IMR-90 (cell line): ENCODE data around the gene PRUNE2. TPM values are rescaled to one million over a fixed set of nuclear protein-coding genes. Genes with fewer than 3 reads are reported as not detected.

ENCODE experiments used
- ATAC-seq: fragments of 200-7000 bp; cut with Tn5 transposase; 2 replicates; pipeline ENCODE4 v1.9.1; 2020; ENCODE audit warnings: low read depth, mild to moderate bottlenecking, moderate library complexity
- BruUV-seq: library from RNA; stranded (reverse); fragments of 400-500 nt; replicated peaks from 2 replicates; lab custom pipeline; 2021; lab: Mats Ljungman, UMichigan
- CTCF ChIA-PET: fragments of 300-600 bp; formaldehyde crosslinking; extraction: SDS; loops from one replicate; lab custom pipeline; 2021; ENCODE audit warnings: antibody characterized with exemption; lab: Yijun Ruan, JAX
- POLR2A ChIA-PET: fragments of 300-600 bp; sonication (Branson Sonifier 250); formaldehyde crosslinking; loops from one replicate; lab custom pipeline; 2022; ENCODE audit warnings: antibody characterized with exemption; ENCODE audit not compliant: unreplicated experiment; lab: Charles Lee
- DNase-seq: peaks from one replicate; pipeline ENCODE4 v3.0.0; 2013
- H2AFZ ChIP-seq: replicated peaks from 2 replicates; pipeline ENCODE3; 2013; ENCODE audit warnings: low read length, mild to moderate bottlenecking; ENCODE audit not compliant: poor library complexity
- H2AK5ac ChIP-seq: 2 replicates; pipeline ENCODE4 v1.6.1; 2013; ENCODE audit warnings: low read depth, low read length, inconsistent platforms
- H2AK9ac ChIP-seq: replicated peaks from 2 replicates; pipeline ENCODE3; 2013; ENCODE audit warnings: mild to moderate bottlenecking, low read depth, low read length, moderate library complexity; ENCODE audit not compliant: poor library complexity
- H2BK120ac ChIP-seq: 2 replicates; pipeline ENCODE4 v1.6.1; 2013; ENCODE audit warnings: low read depth, low read length, inconsistent platforms
- H2BK15ac ChIP-seq: 3 replicates; pipeline ENCODE4 v1.6.1; 2013; ENCODE audit warnings: low read depth, low read length, inconsistent platforms
- H2BK20ac ChIP-seq: 2 replicates; pipeline ENCODE4 v1.6.1; 2013; ENCODE audit warnings: low read depth, mild to moderate bottlenecking, inconsistent platforms, low read length, moderate library complexity
- H2BK5ac ChIP-seq: 2 replicates; pipeline ENCODE4 v1.6.1; 2013; ENCODE audit warnings: mild to moderate bottlenecking, low read depth, low read length, inconsistent platforms; ENCODE audit not compliant: poor library complexity, severe bottlenecking
- H3K14ac ChIP-seq: replicated peaks from 2 replicates; pipeline ENCODE4 v1.6.1; 2013; ENCODE audit warnings: low read depth, low read length, inconsistent platforms
- H3K18ac ChIP-seq: 2 replicates; pipeline ENCODE4 v1.6.1; 2013; ENCODE audit warnings: low read depth, low read length, control low read depth
- H3K23ac ChIP-seq: 2 replicates; pipeline ENCODE4 v1.6.1; 2013; ENCODE audit warnings: low read depth, low read length, inconsistent platforms
- H3K27ac ChIP-seq: 2 replicates; pipeline ENCODE4 v1.5.1; 2013; ENCODE audit warnings: mild to moderate bottlenecking, control low read depth, low read length; ENCODE audit not compliant: insufficient read depth
- H3K27me3 ChIP-seq: 2 replicates; pipeline ENCODE4 v1.6.1; 2013; ENCODE audit warnings: low read length; ENCODE audit not compliant: control insufficient read depth, insufficient read depth
- H3K36me3 ChIP-seq: 2 replicates; pipeline ENCODE4 v1.6.1; 2013; ENCODE audit warnings: low read length, mixed read lengths; ENCODE audit not compliant: control insufficient read depth, insufficient read depth
- H3K4ac ChIP-seq: 2 replicates; pipeline ENCODE4 v1.6.1; 2013; ENCODE audit warnings: low read depth, low read length, inconsistent platforms
- H3K4me1 ChIP-seq: 2 replicates; pipeline ENCODE4 v1.6.1; 2013; ENCODE audit warnings: low read length, mixed read lengths; ENCODE audit not compliant: control insufficient read depth, insufficient read depth
- H3K4me2 ChIP-seq: 2 replicates; pipeline ENCODE4 v1.6.1; 2013; ENCODE audit warnings: low read depth, mild to moderate bottlenecking, control low read depth, low read length, moderate library complexity
- H3K4me3 ChIP-seq: 2 replicates; pipeline ENCODE4 v1.5.1; 2013; ENCODE audit warnings: low read depth, mild to moderate bottlenecking, control low read depth, low read length, moderate library complexity; ENCODE audit not compliant: insufficient read depth
- H3K56ac ChIP-seq: 2 replicates; pipeline ENCODE4 v1.6.1; 2013; ENCODE audit warnings: low read length, inconsistent platforms; ENCODE audit not compliant: insufficient read depth; ENCODE audit errors: extremely low read depth
- H3K79me1 ChIP-seq, 2 experiments: 2 replicates each; pipeline ENCODE4 v1.6.1; 2013; ENCODE audit warnings: low read length in 2 of 2, inconsistent platforms in 1 of 2, low read depth in 1 of 2
- H3K9ac ChIP-seq: 2 replicates; pipeline ENCODE4 v1.6.1; 2013; ENCODE audit warnings: low read depth, low read length, control low read depth
- H3K9me1 ChIP-seq: 2 replicates; pipeline ENCODE4 v1.6.1; 2013; ENCODE audit warnings: low read length, inconsistent platforms; ENCODE audit not compliant: insufficient read depth
- H3K9me3 ChIP-seq: 2 replicates; pipeline ENCODE4 v1.6.1; 2013; ENCODE audit warnings: low read length; ENCODE audit not compliant: control insufficient read depth, insufficient read depth
- H4K20me1 ChIP-seq: 2 replicates; pipeline ENCODE4 v1.6.1; 2013; ENCODE audit warnings: low read length, inconsistent platforms; ENCODE audit not compliant: insufficient read depth
- H4K5ac ChIP-seq: 2 replicates; pipeline ENCODE4 v1.6.1; 2013; ENCODE audit warnings: mild to moderate bottlenecking, low read depth, low read length, control low read depth
- H4K8ac ChIP-seq, 2 experiments: 2 replicates each; pipeline ENCODE4 v1.6.1; 2013; ENCODE audit warnings: low read depth in 2 of 2, low read length in 2 of 2, control low read depth in 1 of 2, inconsistent platforms in 1 of 2
- H4K91ac ChIP-seq: 2 replicates; pipeline ENCODE4 v1.6.1; 2013; ENCODE audit warnings: low read depth, low read length, inconsistent platforms; ENCODE audit not compliant: insufficient read depth
- BHLHE40 ChIP-seq: fragments of 150-350 bp; IDR thresholded peaks from 2 replicates; pipeline ENCODE4 v1.6.1; 2016; ENCODE audit warnings: mild to moderate bottlenecking, low read depth, low read length
- CHD1 ChIP-seq: IDR thresholded peaks from 2 replicates; pipeline ENCODE4 v1.6.1; 2012; ENCODE audit warnings: low read depth, low read length, improper control_type of control experiment
- ELK1 ChIP-seq: fragments of 150-350 bp; IDR thresholded peaks from 2 replicates; pipeline ENCODE4 v1.6.1; 2016; ENCODE audit warnings: low read depth, mild to moderate bottlenecking, low read length, moderate library complexity, borderline replicate concordance
- FOS ChIP-seq: fragments of 150-350 bp; IDR thresholded peaks from 2 replicates; pipeline ENCODE4 v1.6.1; 2016; ENCODE audit warnings: low read depth, low read length
- MAFK ChIP-seq: IDR thresholded peaks from 2 replicates; pipeline ENCODE4 v1.6.1; 2012; ENCODE audit warnings: low read depth, low read length, improper control_type of control experiment
- MAZ ChIP-seq: IDR thresholded peaks from 2 replicates; pipeline ENCODE4 v1.6.1; 2012; ENCODE audit warnings: low read depth, mild to moderate bottlenecking, low read length, improper control_type of control experiment, moderate library complexity, borderline replicate concordance
- MXI1 ChIP-seq: IDR thresholded peaks from 2 replicates; pipeline ENCODE4 v1.6.1; 2012; ENCODE audit warnings: low read depth, mild to moderate bottlenecking, low read length, moderate library complexity, borderline replicate concordance
- POLR2A ChIP-seq: IDR thresholded peaks from 2 replicates; pipeline ENCODE4 v1.6.1; 2012; ENCODE audit warnings: mild to moderate bottlenecking, low read depth, low read length
- RAD21 ChIP-seq: IDR thresholded peaks from 2 replicates; pipeline ENCODE4 v1.6.1; 2012; ENCODE audit warnings: low read length, improper control_type of control experiment
- RCOR1 ChIP-seq: IDR thresholded peaks from 2 replicates; pipeline ENCODE4 v1.6.1; 2012; ENCODE audit warnings: mild to moderate bottlenecking, low read length, improper control_type of control experiment; ENCODE audit not compliant: insufficient replicate concordance
- RFX5 ChIP-seq: IDR thresholded peaks from 2 replicates; pipeline ENCODE4 v1.8.0; 2012; ENCODE audit warnings: low read depth, mild to moderate bottlenecking, low read length, moderate library complexity
- SMC3 ChIP-seq: fragments of 150-350 bp; IDR thresholded peaks from 2 replicates; pipeline ENCODE4 v1.6.1; 2016; ENCODE audit warnings: low read depth, mild to moderate bottlenecking, antibody characterized with exemption, low read length, moderate library complexity
- USF2 ChIP-seq: fragments of 150-350 bp; IDR thresholded peaks from 2 replicates; pipeline ENCODE4 v1.6.1; 2017; ENCODE audit warnings: mild to moderate bottlenecking, antibody characterized with exemption, low read length, low read depth
- WGBS, 2 experiments: methylation state at CpG; one replicate each; pipeline versions ENCODE4 v1.1.5 to v1.1.7; 2013; ENCODE audit warnings: missing lambda C conversion rate in 2 of 2; ENCODE audit not compliant: insufficient read length in 1 of 2; ENCODE audit errors: extremely low coverage in 2 of 2; 5-methylcytosine and 5-hydroxymethylcytosine counted together
- dilution Hi-C: fragments of 300-500 bp; cut with HindIII; formaldehyde crosslinking; loops from one replicate; pipeline ENCODE4 v1.14.3; 2018; ENCODE audit warnings: low sequenced_read_pairs; ENCODE audit not compliant: unreplicated experiment
- in situ Hi-C: fragments of 300-500 bp; cut with MboI; formaldehyde crosslinking; loops from 3 replicates; pipeline ENCODE4 v1.14.3; 2019; ENCODE audit warnings: low sequenced_read_pairs, inconsistent platforms, mixed read lengths
- intact Hi-C: fragments of 100-400 bp; cut with micrococcal nuclease; formaldehyde crosslinking; loops from 2 replicates; pipeline ENCODE4 v1.10.0; 2022
- polyA plus RNA-seq, 3 experiments: library from polyadenylated mRNA; depleted of rRNA; stranded (reverse); fragments of >200 nt; gene quantifications; 2 replicates each; pipeline ENCODE4 v1.2.3, GENCODE V29; 2012; ENCODE audit warnings: low replicate concordance in 1 of 3
- total RNA-seq: library from RNA; depleted of rRNA; stranded (reverse); fragments of >200 nt; gene quantifications from 2 replicates; pipeline ENCODE4 v1.2.3, GENCODE V29; 2012
- TF ChIP-seq, protein P1 (sequence below): conservative IDR thresholded peaks from 2 replicates; pipeline ENCODE4 v1.5.1; 2012; ENCODE audit warnings: mild to moderate bottlenecking, low read depth, low read length, improper control_type of control experiment

The PRUNE2 gene
- total and polyA plus RNA-seq, 2 of the 4 experiments (the other 2 are of a cell fraction), result 0.70 to 1.6 TPM

DNA sequence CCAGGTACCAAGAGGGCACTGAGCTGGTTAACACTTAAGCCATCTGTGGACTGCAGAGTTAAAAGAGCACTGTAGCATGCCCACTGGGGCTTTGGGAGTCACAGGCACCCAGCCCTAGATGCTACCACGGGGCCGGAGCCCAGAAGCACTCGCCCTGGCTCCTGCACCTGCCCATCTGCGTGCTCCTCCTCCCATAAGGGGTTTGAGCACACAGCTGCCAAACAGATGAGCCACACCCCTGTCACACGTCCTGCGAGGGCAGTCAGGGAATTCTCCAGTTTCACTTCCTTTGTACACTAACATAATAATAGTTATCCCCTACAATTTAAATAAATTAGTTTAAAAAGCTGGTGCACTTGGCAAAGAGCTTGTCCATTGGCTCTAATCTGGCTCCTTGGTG, 146.2 kb downstream of the PRUNE2 start:
- Histone ChIP-seq H3K9me3 (no peaks in the 10 kb centered on the region), H3K14ac (no peak overlapping the region), H2BK120ac (no peak overlapping the region), H3K23ac (no peak overlapping the region), H2BK15ac (no peak overlapping the region), H3K27me3 (peaks cover 5% of the 10 kb centered on the region), H3K56ac (no peak overlapping the region), H4K8ac (no peak overlapping the region), H3K36me3 (no peaks in the 10 kb centered on the region), H3K18ac (no peak overlapping the region), H3K9me1 (no peaks in the 10 kb centered on the region), H3K27ac (no peak overlapping the region), H4K20me1 (no peaks in the 10 kb centered on the region), H2BK20ac (no peak overlapping the region), H3K4me3 (no peak overlapping the region), H2AK9ac (no peak overlapping the region), H2AFZ (no peak overlapping the region), H4K91ac (no peak overlapping the region), H3K4me2 (no peak overlapping the region), H3K9ac (no peak overlapping the region), H3K4me1 (no peaks in the 10 kb centered on the region), H2AK5ac (no peak overlapping the region), H2BK5ac (no peak overlapping the region), H3K4ac (no peak overlapping the region), H4K5ac (no peak overlapping the region), H3K79me1 (no peaks in the 10 kb centered on the region)
- no peak for TF ChIP-seq MAFK
- no peak for TF ChIP-seq SMC3
- TF ChIP-seq ELK1, result no peak
- TF ChIP-seq RAD21, result no peak
- TF ChIP-seq RFX5, result no peak
- no peak for TF ChIP-seq BHLHE40
- TF ChIP-seq USF2, result no peak
- no peak for TF ChIP-seq FOS
- TF ChIP-seq, protein P1, sequence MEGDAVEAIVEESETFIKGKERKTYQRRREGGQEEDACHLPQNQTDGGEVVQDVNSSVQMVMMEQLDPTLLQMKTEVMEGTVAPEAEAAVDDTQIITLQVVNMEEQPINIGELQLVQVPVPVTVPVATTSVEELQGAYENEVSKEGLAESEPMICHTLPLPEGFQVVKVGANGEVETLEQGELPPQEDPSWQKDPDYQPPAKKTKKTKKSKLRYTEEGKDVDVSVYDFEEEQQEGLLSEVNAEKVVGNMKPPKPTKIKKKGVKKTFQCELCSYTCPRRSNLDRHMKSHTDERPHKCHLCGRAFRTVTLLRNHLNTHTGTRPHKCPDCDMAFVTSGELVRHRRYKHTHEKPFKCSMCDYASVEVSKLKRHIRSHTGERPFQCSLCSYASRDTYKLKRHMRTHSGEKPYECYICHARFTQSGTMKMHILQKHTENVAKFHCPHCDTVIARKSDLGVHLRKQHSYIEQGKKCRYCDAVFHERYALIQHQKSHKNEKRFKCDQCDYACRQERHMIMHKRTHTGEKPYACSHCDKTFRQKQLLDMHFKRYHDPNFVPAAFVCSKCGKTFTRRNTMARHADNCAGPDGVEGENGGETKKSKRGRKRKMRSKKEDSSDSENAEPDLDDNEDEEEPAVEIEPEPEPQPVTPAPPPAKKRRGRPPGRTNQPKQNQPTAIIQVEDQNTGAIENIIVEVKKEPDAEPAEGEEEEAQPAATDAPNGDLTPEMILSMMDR, result no peak
- TF ChIP-seq RCOR1, result no peak
- TF ChIP-seq MXI1, result no peak
- no peak for TF ChIP-seq POLR2A
- TF ChIP-seq MAZ, result no peak
- TF ChIP-seq CHD1, result no peak
- 70% methylated on average over 2 of the region's 6 CpGs; no CpG with 5 or more reads in 1 of the 2 experiments for whole genome bisulfite sequencing, 2 experiments
- in situ Hi-C loops, result no loop called here
- POLR2A ChIA-PET, result no interaction called here
- CTCF ChIA-PET, result no interaction called here
- intact Hi-C loops, result loop anchor here (2.0 kb wide), 1 partner anchor 229 kb away; no protein-coding TSS in a partner anchor
- ATAC-seq (no peak), DNase-seq (no peak)
- BruUV-seq, result no TSS peak
- dilution Hi-C loops, result no loop called here
